Activated CD8-positive, alpha-beta memory T cell treated with anti-CD3 and anti-CD28 coated beads for 1 hour (primary cell): ENCODE measurements around the gene HNRNPU.
A peak's percentile ranks its signal among the peaks of the same experiment; 100 is the strongest.
"Not testable (repeated sequence)": the region's sequence is repeated elsewhere in the genome, so short reads cannot be mapped to it uniquely, and the experiment has no call there.

Experiments used
- DNase-seq, 2 donors: peaks; one replicate each; pipeline ENCODE4 v3.0.0-alpha.2; 2020; ENCODE audit warnings: low read depth in 1 of 2; ENCODE audit errors: extremely low read depth in 1 of 2

Gene HNRNPU

DNA sequence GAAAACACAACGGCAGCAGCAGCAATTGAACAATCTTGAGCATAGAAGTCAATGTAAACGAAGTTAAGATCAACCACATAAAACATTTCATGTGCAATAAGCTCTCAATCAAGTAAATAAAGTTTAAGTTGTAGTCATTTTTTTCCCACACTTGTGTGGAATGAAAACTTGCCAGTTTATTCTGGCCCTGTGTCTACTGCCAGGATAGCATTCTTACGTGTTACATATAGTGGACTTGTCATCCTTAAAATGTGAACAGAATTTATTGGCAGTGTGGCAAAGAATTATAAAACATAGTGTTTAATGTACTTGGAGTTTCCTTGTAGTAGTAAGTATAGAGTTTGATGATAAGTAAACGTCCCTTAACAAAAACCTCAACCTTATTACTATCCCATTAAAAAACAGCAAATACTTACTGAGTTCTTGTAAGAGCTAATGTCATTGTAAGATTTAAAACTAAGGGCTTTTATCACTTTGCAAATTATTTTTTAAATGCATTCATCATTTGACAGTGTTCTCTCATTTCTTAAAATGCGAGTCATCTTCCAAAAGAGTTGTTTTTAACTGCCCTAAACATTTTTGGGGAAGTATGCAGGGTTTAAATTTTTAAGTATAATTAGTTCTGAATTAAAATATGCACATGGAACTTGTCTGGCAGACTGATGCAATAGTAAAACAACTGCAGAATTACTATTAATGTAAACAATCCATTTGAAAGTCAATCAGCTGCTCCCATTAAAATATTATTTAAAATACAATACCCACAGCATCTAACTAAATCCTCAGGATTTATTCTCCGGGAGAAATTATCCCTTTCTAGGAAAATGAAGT, 21.0 kb downstream of the HNRNPU start:
- no peak for DNase-seq

DNA sequence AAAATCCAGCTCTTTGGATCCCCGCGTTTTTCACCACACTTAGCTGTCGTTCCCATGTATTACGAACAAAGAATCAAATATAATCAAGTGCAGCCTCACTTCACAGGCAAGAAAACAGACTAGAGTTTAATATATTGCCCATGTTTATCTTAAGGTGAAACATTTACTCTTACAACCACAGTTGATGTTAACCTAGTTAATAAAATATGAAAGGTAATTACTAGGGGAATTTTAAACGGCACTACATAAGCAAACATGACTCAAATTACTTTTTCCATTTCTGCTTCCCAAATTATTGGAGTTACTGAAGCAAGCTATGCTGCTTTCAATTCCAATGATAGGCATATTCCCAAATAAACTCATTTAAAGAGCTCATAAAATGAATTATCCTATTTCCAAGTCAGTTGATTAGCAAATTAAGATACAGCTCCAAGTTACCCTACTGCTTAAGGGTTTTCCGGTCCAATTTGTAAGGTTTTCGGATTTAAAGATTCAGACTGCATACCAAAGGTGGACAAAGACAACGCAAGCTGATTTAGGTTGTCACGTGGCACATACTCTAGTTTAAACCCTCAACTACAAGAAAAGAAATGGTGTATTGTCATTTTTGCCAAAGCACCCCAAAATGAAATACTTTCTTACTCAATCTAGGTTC, 22.9 kb downstream of the HNRNPU start:
- no peak for DNase-seq

DNA sequence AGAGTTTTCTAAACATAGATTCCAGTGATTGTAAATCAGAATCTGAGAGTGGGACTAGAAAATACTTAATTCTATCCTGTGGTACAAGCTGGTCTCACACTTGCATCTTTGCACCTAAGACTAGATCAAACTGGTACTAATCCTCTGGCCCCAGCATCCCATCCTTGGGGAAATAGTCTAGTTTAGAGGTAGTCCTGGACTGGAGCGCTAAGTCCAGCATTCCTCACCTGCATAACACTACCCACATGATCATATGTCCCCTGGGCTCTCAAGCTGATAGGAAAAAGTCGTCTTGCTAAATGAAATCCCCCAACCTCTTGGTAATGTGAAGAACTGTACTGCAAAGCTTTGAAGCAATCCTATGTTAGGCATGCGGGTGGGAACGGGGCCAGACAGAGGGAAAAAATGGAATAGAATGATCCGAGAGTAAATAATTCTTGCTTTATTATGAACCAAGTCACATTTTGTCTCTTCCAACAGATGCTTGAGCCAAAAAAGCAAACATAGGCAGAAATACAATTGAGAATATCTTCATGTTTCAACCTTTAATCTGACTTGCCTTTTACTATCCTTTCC, 24.0 kb downstream of the HNRNPU start:
- DNase-seq: no peak

DNA sequence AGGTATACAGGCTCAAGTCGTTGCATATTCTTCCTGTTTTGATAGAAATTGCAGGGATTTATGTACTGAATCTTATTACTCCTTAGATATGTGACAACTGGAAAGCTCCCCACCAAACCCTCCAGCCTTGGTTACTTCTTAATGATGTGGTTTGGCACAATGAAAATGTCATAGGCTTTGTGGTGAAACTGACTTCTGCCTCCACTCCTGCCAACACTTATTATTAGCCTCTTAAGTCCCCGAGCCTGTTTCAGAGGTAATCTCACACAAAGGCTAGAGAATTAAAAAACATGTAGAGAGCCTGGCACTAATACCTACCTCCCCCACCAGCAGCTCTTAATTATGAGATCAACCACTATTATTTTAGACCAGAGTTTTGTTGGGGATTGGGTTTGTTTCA, 24.7 kb downstream of the HNRNPU start:
- DNase-seq: no peak

DNA sequence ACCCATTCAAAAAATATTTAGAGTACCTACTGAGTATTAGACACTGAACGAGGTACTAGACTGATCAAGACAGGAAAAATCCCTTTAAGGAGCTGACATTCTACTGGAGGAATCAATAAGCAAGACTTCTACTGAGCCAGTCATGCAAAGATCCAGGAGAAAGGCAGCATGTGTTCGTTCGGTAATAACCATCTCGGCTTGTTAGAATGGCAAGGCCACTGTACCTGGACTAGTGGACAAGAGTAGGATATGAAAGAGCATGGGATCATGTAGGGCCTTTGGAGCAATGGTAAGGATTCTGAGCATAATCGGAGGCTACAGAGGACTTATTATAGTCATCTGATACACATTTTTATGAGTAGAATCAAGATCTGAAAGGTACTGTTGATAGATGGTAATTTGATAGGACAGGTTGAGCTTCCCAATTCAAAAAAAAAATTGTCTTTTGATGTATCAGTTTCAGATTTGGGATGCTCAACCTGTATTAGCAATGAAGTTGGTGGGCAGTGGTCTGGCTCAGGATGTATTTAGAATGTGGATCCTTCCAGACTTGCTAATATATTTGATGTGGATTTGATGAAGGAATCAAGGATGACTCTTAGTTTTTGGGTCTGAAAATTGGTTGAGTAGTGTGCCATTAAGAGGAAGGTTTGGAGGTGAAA, 26.6 kb downstream of the HNRNPU start:
- DNase-seq: no peak

DNA sequence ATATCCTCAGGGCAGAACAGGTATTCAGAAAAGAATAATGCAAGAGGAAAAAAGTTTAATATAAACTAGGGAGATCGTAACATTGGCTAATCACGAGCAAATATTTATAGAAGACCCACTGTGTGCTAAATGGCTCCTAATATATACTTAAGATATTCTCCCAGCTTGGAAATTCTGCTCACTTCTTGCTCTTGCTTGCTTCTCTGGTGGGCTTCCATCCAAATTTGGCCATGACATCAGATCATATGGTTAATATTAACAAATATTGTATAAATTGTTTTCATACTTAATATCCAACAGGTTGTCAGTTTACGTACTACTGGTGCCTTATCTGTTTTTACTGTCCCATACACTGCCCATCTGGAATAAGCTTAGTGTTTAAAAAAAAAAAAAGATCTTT, 27.8 kb downstream of the HNRNPU start:
- DNase-seq: no peak

DNA sequence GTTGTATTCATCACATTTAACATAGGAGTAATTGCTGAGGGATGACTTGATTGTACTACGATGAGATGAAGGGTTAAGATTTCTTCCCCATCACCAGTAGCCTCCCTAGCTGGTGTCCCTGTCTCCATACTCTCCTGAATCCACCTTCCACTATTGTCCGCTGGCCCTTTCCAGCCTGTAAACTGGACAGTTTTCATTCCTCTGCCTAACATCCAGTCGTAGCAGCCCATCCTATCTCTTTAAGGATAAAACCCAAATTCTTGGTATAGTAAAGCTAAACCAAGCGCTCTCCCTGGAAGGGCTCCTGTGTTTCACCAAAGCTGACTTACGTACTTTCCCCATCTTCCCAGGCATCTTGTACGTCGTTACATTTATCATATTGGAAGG, 28.2 kb downstream of the HNRNPU start:
- DNase-seq: no peak

DNA sequence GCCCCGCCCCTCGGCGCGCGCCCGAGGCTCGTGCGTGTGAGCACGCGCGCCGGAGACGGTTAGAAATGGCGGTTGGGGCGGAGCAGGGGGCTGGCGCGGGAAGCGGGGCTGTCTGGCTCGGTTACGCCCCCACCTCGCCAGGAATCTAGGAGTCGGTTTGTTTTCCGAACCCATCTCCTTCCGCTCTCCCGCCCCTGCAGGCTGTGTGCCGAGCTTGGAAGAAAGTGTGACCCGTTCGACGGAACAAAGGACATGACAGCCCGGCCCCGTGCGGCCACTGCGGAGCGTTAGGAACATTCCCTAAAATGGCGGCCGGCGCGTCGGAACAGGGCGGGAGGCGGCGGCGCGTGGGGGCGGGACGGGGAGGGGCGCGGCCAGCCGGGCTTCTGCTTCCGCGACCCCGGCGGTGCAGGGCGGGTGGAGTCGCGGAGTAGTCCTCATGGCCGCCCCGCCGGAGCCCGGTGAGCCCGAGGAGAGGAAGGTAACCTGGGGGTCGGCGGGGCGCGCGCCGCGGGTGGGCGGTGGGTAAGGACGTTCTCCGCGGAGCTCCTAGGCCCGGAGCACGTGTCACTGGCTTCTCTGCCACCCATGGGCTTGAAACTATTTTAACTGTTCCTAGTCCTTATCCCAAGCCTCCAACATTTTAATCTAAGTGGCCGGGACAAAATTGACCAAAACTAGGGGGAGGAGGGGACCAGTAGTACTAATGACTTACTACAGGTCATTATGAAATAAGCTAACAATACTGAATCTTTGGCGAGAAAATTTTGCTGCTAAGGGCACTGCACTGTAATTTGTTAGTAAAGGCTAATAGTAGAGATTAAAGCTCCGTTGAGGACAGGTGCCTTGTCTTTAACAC, 28.8 kb downstream of the HNRNPU start, which contains the start of gene COX20:
COX20 (plus strand) TSS at position 383 of the 859 bp plus-strand sequence; CDS start at position 440, 57 bp downstream.
- DNase-seq: peak; percentile 69 to 85

DNA sequence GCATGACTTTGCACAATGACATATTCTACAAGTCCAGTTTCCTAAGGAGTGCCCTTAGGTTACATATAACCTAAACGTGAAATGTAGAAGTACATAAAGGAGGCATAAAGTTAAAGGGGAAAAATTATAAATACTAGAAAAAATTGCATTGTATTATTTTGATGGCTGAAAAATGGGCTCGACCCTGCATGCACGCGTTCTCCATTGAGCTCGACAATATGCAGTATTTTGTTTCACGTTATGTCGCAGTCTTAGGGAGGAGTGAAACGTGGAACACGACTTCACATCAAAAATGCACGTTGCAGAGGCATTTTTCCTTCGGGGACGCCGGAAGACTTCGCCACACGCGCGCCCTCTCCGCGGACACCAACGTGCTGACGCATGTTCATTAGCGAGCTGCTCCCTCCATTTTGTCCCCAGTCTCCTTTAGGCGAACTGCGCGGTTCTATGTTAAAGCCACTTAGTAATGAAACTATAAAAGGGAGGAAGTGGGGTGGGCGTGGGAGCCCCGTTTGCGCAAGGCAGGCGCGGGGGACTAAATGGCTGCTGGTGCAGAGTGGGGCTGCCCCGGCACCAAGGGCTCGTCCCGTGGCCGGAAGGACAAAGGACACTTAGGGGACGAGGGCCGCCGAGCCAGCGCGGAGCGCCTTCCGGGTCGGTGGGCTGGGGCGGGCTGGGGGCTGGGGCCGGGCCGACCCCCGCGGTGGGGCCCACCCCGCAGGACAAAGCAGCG, 29.6 kb downstream of the HNRNPU start:
- DNase-seq: peak; percentile 72 to 73

DNA sequence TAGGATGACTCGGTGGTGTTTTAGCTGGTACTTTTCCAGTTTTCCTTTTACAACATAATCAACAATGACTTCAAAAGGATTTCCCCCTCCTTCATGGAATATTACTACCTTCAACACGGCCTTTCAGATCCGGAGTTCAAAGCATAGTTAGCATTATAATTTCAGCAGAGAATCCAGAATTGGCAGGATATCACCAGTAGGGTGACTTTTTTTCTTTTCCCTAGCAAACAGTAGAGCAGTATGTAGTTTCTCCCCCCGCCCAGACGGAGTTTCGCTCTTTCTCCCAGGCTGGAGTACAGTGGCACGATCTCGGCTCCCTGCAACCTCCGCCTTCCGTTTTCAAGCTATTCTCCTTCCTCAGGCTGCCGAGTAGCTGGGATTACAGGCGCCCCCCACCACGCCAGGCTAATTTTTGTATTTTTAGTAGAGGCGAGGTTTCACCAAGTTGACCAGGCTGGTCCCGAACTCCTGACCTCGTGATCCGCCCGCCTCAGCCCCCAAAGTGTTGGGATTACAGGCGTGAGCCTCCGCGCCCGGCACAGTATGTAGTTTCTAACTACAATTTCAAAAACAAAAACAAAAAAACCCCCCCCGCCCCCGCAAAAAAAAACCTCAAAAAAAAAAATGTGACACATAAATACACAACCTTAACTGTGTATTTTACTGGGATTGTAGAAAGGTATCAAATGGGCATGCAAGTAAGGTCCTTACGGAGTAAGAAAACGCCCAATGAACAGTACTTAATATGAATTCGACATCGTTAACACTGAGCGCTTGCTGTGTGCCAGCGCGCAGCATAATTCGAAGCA, 30.4 kb downstream of the HNRNPU start:
- peak in 1 of 2 donors; percentile 23 for DNase-seq

DNA sequence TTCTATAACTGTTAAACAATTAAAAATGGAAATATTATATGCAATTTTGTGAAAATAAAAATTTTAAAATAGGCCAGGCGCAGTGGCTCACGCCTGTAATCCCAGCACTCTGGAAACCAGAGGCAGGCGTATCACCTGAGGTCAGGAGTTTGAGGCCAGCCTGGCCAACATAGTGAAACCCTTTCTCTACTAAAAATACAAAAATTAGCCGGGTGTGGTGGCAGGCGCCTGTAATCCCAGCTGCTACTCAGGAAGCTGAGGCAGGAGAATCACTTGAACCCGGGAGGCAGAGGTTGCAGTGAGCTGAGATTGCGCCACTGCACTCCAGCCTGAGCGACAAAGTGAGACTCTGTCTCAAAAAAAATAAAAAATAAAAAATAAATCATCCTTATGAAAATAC, 31.1 kb downstream of the HNRNPU start:
- DNase-seq: not testable (repeated sequence)

DNA sequence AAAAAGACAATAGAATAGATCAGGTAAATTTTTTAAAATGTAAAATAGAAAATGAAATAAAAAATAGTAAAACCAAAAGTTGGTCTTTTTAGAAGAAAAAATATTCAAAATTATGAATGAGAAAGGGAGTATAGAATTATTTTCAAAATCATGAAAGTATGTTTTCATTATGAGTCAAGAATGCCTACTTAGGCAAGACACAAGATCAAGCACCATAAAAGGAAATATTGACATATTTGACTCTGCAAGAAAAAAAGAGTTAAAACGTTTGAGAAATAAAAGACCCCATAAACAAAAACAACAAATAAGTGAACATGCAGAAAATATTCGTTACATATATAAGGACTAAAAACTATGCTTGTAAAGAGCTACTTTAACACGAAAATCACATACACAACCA, 33.7 kb downstream of the HNRNPU start:
- DNase-seq: no peak

DNA sequence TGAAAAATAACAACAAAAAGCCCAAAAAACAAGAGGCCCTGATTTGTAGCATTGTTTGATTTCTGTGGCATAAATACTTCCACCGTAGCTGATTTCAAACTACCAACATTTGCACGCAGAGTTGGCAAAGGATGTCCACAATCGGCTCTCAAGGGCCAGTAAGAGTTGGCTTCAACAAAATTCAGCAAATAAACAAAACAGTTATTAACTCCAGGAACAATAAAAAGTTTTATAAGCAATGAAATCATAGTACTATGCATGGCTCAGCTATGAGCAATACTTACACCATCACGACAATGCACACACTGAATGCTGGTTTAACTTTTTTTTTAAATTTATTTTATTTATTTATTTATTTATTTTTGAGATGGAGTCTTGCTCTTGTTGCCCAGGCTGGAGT, 37.6 kb downstream of the HNRNPU start:
- DNase-seq: no peak

DNA sequence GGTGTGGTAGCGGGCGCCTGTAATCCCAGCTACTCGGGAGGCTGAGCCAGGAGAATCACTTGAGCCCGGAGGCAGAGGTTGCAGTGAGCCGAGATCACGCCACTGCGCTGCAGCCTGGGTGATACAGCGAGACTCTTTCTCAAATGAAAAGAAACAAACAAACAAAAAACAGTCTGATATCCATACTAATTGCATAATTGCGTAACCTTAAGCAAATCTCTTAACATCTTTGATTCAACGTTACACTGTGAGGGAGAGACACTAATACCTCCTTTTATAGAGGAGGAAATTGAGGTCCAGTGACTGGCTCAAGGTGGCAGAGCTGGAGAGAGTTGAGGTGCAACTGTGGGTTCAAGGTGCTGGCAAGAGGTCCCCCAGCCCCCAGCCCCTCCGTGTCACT, 41.5 kb downstream of the HNRNPU start:
- no peak for DNase-seq

DNA sequence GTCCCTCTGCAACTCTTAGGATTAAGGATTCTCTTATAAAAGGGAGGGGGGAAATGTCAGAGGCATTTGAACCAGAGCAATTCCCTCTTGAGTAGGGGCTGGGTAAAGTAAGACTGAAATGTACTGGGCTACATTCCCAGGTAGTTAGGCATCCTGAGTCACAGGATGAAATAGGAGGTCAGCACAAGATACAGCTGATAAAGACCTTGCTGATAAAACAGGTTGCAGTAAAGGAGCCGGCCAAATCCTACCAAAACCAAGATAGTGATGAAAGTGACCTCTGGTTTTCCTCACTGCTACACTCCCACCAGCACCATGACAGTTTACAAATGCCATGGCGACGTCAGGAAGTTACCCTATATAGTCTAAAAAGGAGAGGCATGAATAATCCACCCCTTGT, 43.2 kb downstream of the HNRNPU start:
- DNase-seq: no peak

DNA sequence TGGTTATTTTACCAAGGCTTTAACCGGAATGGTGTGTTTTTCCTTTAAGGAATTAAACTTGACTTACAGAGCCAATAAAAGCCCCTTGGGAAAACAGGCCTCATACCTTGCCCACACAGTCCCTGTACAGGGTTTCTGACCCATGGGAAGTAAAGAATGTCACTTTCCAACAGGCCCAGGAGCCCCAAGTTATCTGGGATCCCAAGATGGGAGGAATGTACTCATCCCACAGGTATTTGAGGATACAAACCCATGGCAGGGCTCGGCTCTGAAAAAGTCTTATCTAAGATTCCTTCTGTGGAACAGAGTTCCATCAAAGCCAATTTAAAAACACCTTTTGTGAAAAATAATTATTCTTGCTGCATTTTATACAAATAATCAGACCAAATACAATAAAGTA, 44.2 kb downstream of the HNRNPU start:
- DNase-seq: no peak

DNA sequence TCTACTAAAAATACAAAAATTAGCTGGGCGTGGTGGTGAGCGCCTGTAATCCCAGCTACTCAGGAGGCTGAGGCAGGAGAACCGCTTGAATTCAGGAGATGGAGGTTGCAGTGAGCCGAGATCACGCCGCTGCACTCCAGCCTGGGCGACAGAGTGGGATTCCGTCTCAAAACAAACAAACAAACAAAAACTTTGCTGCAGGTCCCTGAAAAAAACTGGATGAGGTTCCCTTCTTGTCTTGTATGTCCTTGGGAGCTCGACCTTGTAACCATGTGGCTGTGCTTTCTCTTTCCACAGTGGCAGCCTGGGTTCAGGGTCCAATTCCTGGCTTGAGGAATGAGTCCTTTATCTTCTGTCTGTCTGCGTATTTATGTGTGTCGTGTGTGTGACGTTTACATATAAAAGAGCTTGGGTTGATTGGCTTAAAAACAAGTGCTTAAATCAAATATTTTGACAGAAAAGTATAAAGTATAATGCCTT, 46.9 kb downstream of the HNRNPU start:
- DNase-seq: no peak

DNA sequence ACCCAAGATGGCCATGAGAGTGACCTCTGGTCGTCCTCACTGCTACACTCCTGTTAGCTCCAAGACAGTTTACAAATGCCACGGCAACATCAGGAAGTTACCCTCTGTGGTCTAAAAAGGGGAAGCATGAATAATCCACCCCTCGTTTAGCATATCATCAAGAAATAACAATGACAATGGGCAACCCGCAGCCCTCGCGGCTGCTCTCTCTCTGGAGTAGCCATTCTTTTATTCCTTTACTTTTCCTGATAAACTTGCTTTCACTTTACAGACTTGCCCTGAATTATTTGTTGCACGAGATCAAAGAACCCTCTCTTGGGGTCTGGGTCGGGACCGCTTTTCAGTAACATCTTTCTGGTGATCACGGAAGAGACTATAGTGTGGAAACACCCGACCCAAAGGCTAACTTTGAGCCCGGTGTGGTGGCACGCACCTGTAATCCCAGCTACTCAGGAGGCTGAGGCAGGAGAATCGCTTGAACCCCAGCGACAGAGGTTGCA, 48.7 kb downstream of the HNRNPU start:
- no peak for DNase-seq

DNA sequence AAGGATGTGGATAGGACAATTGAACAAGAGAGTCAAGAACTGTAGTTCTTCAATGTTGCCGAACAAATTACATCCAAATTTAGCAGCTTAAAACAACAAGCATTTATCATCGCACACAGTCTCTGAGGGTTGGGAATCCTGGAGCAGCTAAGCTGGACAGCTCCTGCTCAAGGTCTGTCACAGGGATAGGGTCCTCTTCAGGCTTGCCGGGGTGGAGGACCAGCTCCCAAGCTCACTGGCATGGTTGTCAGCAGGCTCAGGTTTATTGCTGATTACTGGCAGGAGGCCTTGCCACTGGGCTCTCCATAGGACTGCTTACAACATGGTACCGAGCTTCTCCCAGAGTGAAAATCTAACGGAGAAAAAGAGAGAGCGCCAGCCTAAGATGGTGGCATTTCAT, 51.0 kb downstream of the HNRNPU start:
- DNase-seq: no peak
